HL-60 (cell line): ENCODE results near the gene PXDN.

Source experiments
- DNase-seq, 2 experiments: peaks; one replicate each; pipeline ENCODE4 v3.0.0-alpha.2; 2010 to 2020; ENCODE audit warnings: low read depth in 1 of 2, low spot score in 1 of 2
- H3K27ac ChIP-seq: fragments of 250-450 bp; sonication (Bioruptor Pico); replicated peaks from 2 replicates; pipeline ENCODE4 v1.5.1; 2020; ENCODE audit warnings: mild to moderate bottlenecking, moderate library complexity
- H3K27me3 ChIP-seq: fragments of 250-450 bp; sonication (Bioruptor Pico); 2 replicates; pipeline ENCODE4 v1.5.1; 2021; ENCODE audit warnings: mild to moderate bottlenecking, moderate library complexity; ENCODE audit not compliant: insufficient read depth, poor library complexity, severe bottlenecking
- H3K4me3 ChIP-seq: replicated peaks from 2 replicates; pipeline ENCODE4 v1.5.1; 2011; ENCODE audit warnings: mild to moderate bottlenecking, control low read depth, low read length; ENCODE audit not compliant: insufficient read depth
- CTCF ChIP-seq: IDR thresholded peaks from one replicate; pipeline ENCODE4 v1.5.1; 2011; ENCODE audit warnings: low read length, control low read depth, inconsistent platforms; ENCODE audit not compliant: insufficient read depth
- GABPA ChIP-seq: IDR thresholded peaks from 2 replicates; pipeline ENCODE4 v1.6.1; 2012; ENCODE audit warnings: low read depth
- POLR2AphosphoS5 ChIP-seq: IDR thresholded peaks from 2 replicates; pipeline ENCODE4 v1.6.1; 2012; ENCODE audit warnings: low read depth
- REST ChIP-seq: IDR thresholded peaks from 2 replicates; pipeline ENCODE4 v1.6.1; 2012; ENCODE audit warnings: low read depth; ENCODE audit not compliant: insufficient replicate concordance
- SPI1 ChIP-seq: IDR thresholded peaks from 2 replicates; pipeline ENCODE4 v1.6.1; 2012; ENCODE audit warnings: low read depth, mild to moderate bottlenecking, borderline replicate concordance

The PXDN gene

GRCh38 chr2:1744151-1744445 is 217 bp downstream of the PXDN start:
- H3K27me3 ChIP-seq: peaks cover 14% of the 10 kb centered on the region
- DNase-seq: no peak
- H3K27ac ChIP-seq: no peak overlapping the region
- H3K4me3 ChIP-seq: no peak overlapping the region
- TF ChIP-seq GABPA (no peak), REST (no peak), CTCF (no peak), SPI1 (no peak), POLR2AphosphoS5 (no peak)

GRCh38 chr2:1743396-1744150 is 742 bp downstream of the PXDN start:
- no peak overlapping the region for H3K27ac ChIP-seq
- TF ChIP-seq POLR2AphosphoS5: no peak
- no peak for TF ChIP-seq GABPA
- TF ChIP-seq SPI1: no peak
- TF ChIP-seq CTCF: no peak
- no peak for TF ChIP-seq REST
- DNase-seq: no peak
- peaks cover 14% of the 10 kb centered on the region for H3K27me3 ChIP-seq
- H3K4me3 ChIP-seq: no peak overlapping the region

- no peak for DNase-seq
- H3K4me3 ChIP-seq: no peak overlapping the region
- no peak overlapping the region for H3K27ac ChIP-seq
- peaks cover 14% of the 10 kb centered on the region for H3K27me3 ChIP-seq
- TF ChIP-seq GABPA (no peak), CTCF (no peak), REST (no peak), POLR2AphosphoS5 (no peak), SPI1 (no peak)
Measured at GRCh38 chr2:1742681-1743395, 1.5 kb downstream of the PXDN start.
